ENCODE measurements around the gene MSL2.
"Not testable (repeated sequence)": the region's sequence is repeated elsewhere in the genome, so short reads cannot be mapped to it uniquely, and the experiment has no call there.

Gene MSL2, protein sequence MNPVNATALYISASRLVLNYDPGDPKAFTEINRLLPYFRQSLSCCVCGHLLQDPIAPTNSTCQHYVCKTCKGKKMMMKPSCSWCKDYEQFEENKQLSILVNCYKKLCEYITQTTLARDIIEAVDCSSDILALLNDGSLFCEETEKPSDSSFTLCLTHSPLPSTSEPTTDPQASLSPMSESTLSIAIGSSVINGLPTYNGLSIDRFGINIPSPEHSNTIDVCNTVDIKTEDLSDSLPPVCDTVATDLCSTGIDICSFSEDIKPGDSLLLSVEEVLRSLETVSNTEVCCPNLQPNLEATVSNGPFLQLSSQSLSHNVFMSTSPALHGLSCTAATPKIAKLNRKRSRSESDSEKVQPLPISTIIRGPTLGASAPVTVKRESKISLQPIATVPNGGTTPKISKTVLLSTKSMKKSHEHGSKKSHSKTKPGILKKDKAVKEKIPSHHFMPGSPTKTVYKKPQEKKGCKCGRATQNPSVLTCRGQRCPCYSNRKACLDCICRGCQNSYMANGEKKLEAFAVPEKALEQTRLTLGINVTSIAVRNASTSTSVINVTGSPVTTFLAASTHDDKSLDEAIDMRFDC

DNA sequence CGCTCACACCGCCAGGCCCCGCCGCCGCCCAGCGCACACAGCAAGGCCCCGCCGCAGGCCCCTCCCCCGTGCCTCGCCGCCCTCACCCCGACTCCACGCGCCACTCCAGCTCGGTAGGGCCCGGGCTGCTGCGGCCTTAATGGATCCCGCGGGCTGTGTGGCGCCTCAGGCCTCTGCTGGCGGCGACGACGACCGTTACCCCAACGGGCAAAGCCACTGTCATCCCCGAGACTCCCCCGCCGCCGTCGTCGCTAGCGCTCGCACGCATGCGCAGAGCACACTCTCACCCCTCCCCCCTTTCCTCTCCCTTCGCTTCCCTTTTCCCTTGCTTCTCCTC lies at the start of gene MSL2:
Gene MSL2 (minus strand): TSS at position 272 of the 337 bp plus-strand sequence. CDS start 1,222 bp downstream, outside the sequence.
- Histone ChIP-seq H3K36me3 (ENCODE audit: control insufficient read depth, insufficient read depth, low read length) (no peaks in the 10 kb centered on the region), H3K27ac (ENCODE audit: low read length) (no peak within 1 kb of the TSS), H3K4me1 (ENCODE audit: control insufficient read depth, insufficient read depth, low read length) (no peaks in the 10 kb centered on the region), H3K27me3 (ENCODE audit: control insufficient read depth, insufficient read depth, low read length) (no peaks in the 10 kb centered on the region), H3K9me3 (ENCODE audit: control insufficient read depth, insufficient read depth, low read length) (no peaks in the 10 kb centered on the region), H3K4me3 (ENCODE audit: low read length) (peak within 1 kb of the TSS; percentile 66)
- DNase-seq (ENCODE audit: low read depth, low spot score): no peak
- no CpG with 5 or more reads among the region's 37 CpGs for WGBS (ENCODE audit: insufficient coverage, insufficient read length)

DNA sequence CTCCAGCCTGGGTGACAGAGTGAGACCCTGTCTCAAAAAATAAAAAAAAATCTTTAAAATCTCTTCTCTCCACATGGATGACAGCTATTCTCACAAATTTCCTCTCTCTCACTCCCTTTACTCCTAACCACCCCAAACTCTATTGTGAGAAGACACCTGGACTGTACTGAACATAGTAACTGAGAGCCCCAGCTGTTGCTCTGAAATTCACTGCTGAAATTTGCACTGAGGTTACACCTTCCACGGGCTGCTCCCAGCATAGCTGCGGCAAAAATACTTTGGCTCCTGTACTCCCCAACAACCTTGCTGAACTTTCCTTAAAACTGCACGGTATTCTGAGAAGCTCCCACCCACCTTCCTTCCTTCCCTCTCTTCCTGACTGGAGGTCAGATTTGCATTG lies 49.6 kb upstream of the MSL2 start:
- WGBS (ENCODE audit: insufficient coverage, insufficient read length): no CpG with 5 or more reads among the region's 3 CpGs
- H3K27ac ChIP-seq (ENCODE audit: low read length): no peak overlapping the region

DNA sequence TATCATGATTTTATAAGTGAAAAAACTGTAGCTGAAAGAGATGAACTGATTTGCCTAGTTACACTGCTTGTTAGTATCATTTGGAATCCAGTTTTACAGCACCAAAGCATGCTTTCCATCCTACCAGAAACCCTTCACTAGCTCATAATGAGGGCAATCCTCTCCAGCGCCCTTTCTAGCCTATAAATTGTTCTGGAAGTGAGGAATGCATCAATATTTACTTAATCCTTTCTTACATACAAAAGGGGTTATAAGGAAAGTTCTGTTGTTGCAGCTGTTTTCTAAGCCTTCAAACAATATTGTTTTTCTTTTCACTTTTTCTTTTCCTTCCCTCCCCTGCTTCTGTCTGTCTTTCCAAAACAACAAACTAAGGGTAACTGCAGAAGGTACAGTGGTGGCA lies 43.0 kb upstream of the MSL2 start:
- no peak overlapping the region for H3K27ac ChIP-seq (ENCODE audit: low read length)
- no peaks in the 10 kb centered on the region for H3K36me3 ChIP-seq (ENCODE audit: control insufficient read depth, insufficient read depth, low read length)
- peaks cover 1% of the 10 kb centered on the region; the same call in 1 of the 2 replicates for H3K4me1 ChIP-seq (ENCODE audit: control insufficient read depth, insufficient read depth, low read length)
- DNase-seq (ENCODE audit: low read depth, low spot score): no peak
- H3K27me3 ChIP-seq (ENCODE audit: control insufficient read depth, insufficient read depth, low read length): peaks cover 2% of the 10 kb centered on the region; the same call in 1 of the 2 replicates
- no peaks in the 10 kb centered on the region for H3K9me3 ChIP-seq (ENCODE audit: control insufficient read depth, insufficient read depth, low read length)
- no peak overlapping the region for H3K4me3 ChIP-seq (ENCODE audit: low read length)
- WGBS (ENCODE audit: insufficient coverage, insufficient read length): no CpG with 5 or more reads among the region's 1 CpG

More for the DNA sequence above, 49.6 kb upstream of the MSL2 start:
- Histone ChIP-seq H3K4me1 (ENCODE audit: control insufficient read depth, insufficient read depth, low read length) (no peaks in the 10 kb centered on the region), H3K36me3 (ENCODE audit: control insufficient read depth, insufficient read depth, low read length) (no peaks in the 10 kb centered on the region), H3K27me3 (ENCODE audit: control insufficient read depth, insufficient read depth, low read length) (no peaks in the 10 kb centered on the region), H3K9me3 (ENCODE audit: control insufficient read depth, insufficient read depth, low read length) (no peaks in the 10 kb centered on the region), H3K4me3 (ENCODE audit: low read length) (no peak overlapping the region)
- DNase-seq (ENCODE audit: low read depth, low spot score): no peak

DNA sequence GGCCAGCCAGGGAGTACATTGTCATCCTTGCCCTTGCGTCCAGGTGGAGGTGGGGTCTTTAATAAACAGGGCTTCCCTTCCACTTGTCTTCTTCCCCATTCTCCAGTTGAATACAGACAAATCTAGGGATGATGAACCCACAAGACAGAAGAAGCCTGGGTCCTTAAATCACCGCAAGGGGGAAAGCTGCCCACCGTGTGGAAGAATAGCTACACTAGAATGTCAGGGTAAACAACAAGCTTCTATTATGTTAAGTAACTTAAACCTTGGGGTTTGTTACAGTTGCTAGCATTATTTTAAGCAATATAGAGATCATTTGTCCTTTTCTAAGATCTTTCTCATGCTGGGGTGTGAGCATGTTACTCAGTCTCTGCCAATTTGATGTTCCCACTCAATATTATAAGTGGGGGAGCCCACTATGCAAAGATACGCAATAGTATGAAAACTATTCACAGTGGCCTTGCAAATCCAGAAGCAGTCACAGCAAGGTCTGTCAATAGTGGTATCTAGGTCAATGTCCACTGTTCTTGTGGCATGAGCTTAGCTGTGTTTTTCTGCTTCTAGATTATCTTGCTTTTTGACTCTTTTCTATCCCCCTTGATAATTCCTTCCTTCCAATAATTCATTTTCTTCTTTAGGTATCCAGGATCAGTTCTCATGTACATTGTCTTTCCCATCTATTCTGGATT lies 42.0 kb upstream of the MSL2 start:
- Histone ChIP-seq H3K27ac (ENCODE audit: low read length) (no peak overlapping the region), H3K4me1 (ENCODE audit: control insufficient read depth, insufficient read depth, low read length) (peaks cover 1% of the 10 kb centered on the region; the same call in 1 of the 2 replicates), H3K36me3 (ENCODE audit: control insufficient read depth, insufficient read depth, low read length) (no peaks in the 10 kb centered on the region), H3K9me3 (ENCODE audit: control insufficient read depth, insufficient read depth, low read length) (no peaks in the 10 kb centered on the region), H3K4me3 (ENCODE audit: low read length) (no peak overlapping the region), H3K27me3 (ENCODE audit: control insufficient read depth, insufficient read depth, low read length) (peaks cover 2% of the 10 kb centered on the region; the same call in 1 of the 2 replicates)
- no peak for DNase-seq (ENCODE audit: low read depth, low spot score)
- no CpG with 5 or more reads among the region's 4 CpGs for WGBS (ENCODE audit: insufficient coverage, insufficient read length)

DNA sequence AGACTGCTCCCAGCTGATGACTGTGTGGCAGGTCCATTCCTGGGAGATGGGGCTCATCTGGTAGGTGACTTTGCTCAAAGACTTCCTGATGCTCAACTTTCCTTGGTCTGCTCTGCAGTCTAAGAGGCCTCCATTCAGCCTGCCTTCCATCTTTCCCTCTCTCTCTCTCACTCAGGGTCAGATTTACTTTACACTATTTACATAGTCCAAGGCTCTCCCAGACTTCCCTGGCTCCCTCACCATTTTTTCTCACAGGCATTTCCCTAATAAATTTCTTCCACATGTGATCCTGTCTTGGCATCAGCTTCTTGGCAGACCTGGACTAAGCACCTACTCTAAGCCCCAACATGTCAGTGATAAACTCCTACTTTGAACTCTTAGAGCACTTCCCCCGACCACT lies 41.0 kb upstream of the MSL2 start:
- H3K27ac ChIP-seq (ENCODE audit: low read length): no peak overlapping the region
- H3K4me1 ChIP-seq (ENCODE audit: control insufficient read depth, insufficient read depth, low read length): peaks cover 1% of the 10 kb centered on the region; the same call in 1 of the 2 replicates
- no CpG with 5 or more reads among the region's 1 CpG for WGBS (ENCODE audit: insufficient coverage, insufficient read length)
- DNase-seq (ENCODE audit: low read depth, low spot score): no peak
- no peaks in the 10 kb centered on the region for H3K36me3 ChIP-seq (ENCODE audit: control insufficient read depth, insufficient read depth, low read length)
- no peaks in the 10 kb centered on the region for H3K9me3 ChIP-seq (ENCODE audit: control insufficient read depth, insufficient read depth, low read length)
- H3K4me3 ChIP-seq (ENCODE audit: low read length): no peak overlapping the region
- peaks cover 2% of the 10 kb centered on the region; the same call in 1 of the 2 replicates for H3K27me3 ChIP-seq (ENCODE audit: control insufficient read depth, insufficient read depth, low read length)

DNA sequence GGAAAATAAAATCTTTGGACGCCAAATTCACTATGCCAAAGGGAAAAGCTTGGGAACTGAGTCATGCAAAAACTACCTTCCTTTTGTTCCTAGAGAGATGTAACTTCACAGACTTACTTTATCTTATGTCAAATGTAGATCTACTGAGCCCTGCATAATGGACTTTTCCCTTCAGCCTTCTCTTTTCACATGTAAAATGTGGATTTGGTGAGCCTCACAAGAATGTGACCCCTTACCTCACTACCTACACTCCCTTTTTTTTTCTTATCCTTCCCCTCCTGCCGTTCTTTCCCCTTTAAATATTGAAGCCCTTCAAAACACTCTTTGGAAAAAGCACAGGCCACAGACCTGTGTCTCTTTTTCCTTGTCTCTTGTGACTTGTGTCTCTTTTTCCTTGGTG lies 40.0 kb upstream of the MSL2 start:
- Histone ChIP-seq H3K4me3 (ENCODE audit: low read length) (no peak overlapping the region), H3K27ac (ENCODE audit: low read length) (no peak overlapping the region), H3K4me1 (ENCODE audit: control insufficient read depth, insufficient read depth, low read length) (peaks cover 1% of the 10 kb centered on the region; the same call in 1 of the 2 replicates), H3K36me3 (ENCODE audit: control insufficient read depth, insufficient read depth, low read length) (no peaks in the 10 kb centered on the region), H3K27me3 (ENCODE audit: control insufficient read depth, insufficient read depth, low read length) (peaks cover 2% of the 10 kb centered on the region; the same call in 1 of the 2 replicates), H3K9me3 (ENCODE audit: control insufficient read depth, insufficient read depth, low read length) (no peaks in the 10 kb centered on the region)
- DNase-seq (ENCODE audit: low read depth, low spot score): no peak
- WGBS (ENCODE audit: insufficient coverage, insufficient read length): 100% methylated on average over 1 of the region's 2 CpGs

DNA sequence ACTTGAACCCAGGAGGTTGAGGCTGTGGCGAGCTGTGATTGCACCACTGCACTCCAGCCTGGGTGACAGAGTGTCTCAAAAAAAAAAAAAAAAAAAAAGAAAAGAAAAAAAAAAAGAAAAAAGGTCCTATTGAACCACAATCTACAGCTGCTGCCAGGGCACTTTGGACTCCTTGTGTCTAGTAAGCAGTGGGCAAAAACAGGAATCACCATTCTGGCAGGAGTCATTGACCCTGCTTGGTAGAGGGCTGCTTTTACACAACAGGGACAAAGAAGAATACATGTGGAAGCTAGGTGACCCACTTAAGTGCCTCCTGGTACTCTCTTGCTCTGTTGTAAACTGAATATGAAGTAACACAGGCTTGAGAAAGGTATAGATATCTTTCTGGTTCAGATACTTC lies 39.4 kb upstream of the MSL2 start:
- no CpG with 5 or more reads among the region's 1 CpG for WGBS (ENCODE audit: insufficient coverage, insufficient read length)
- DNase-seq (ENCODE audit: low read depth, low spot score): no peak
- Histone ChIP-seq H3K4me3 (ENCODE audit: low read length) (no peak overlapping the region), H3K4me1 (ENCODE audit: control insufficient read depth, insufficient read depth, low read length) (peaks cover 1% of the 10 kb centered on the region; the same call in 1 of the 2 replicates), H3K36me3 (ENCODE audit: control insufficient read depth, insufficient read depth, low read length) (no peaks in the 10 kb centered on the region), H3K27me3 (ENCODE audit: control insufficient read depth, insufficient read depth, low read length) (peaks cover under 1% of the 10 kb centered on the region; the same call in 1 of the 2 replicates), H3K27ac (ENCODE audit: low read length) (no peak overlapping the region), H3K9me3 (ENCODE audit: control insufficient read depth, insufficient read depth, low read length) (no peaks in the 10 kb centered on the region)

DNA sequence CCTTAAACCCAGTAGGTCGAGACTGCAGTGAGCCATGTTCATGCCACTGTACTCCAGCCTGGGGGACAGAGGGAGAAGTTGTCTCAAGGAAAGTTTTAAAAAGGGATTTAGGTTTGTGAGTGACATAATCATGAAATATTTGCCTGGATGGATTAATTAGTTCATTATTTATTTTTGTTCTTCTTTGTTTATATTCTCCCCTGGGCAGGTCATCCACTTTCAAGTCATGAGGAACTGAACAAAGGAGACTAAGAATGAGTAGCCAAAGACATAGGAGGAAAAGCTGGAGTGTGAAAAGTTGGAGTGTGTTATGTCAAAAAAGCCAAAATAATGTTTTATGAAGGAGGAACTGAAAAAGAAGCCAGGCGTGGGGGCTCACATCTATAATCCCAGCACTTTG lies 36.3 kb upstream of the MSL2 start:
- no peaks in the 10 kb centered on the region for H3K27me3 ChIP-seq (ENCODE audit: control insufficient read depth, insufficient read depth, low read length)
- DNase-seq (ENCODE audit: low read depth, low spot score): no peak
- no CpG with 5 or more reads among the region's 2 CpGs for WGBS (ENCODE audit: insufficient coverage, insufficient read length)
- H3K36me3 ChIP-seq (ENCODE audit: control insufficient read depth, insufficient read depth, low read length): no peaks in the 10 kb centered on the region
- H3K27ac ChIP-seq (ENCODE audit: low read length): no peak overlapping the region
- H3K4me1 ChIP-seq (ENCODE audit: control insufficient read depth, insufficient read depth, low read length): no peaks in the 10 kb centered on the region
- H3K9me3 ChIP-seq (ENCODE audit: control insufficient read depth, insufficient read depth, low read length): no peaks in the 10 kb centered on the region
- no peak overlapping the region for H3K4me3 ChIP-seq (ENCODE audit: low read length)

DNA sequence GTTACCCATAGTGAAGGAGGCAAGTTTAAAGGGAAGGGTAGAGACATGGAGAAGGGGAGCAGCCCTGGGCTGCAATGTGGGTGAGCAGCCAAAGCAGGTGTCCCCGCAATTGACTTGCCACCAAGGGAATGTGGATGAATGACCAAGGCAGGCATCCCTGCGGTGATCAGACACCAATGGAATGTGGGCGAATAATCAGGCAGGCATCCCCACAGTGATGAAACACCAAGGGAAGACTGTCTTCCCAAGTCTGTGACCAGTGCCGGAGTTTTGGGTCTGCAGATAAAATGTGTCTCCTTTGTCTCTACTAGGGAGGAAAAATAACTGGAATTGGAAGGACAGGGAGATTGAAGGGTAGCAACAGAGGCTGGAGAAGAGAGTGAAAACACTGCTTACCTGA lies 26.6 kb upstream of the MSL2 start:
- H3K4me3 ChIP-seq (ENCODE audit: low read length); H3K27me3 ChIP-seq (ENCODE audit: control insufficient read depth, insufficient read depth, low read length); H3K27ac ChIP-seq (ENCODE audit: low read length); H3K9me3 ChIP-seq (ENCODE audit: control insufficient read depth, insufficient read depth, low read length); H3K4me1 ChIP-seq (ENCODE audit: control insufficient read depth, insufficient read depth, low read length); H3K36me3 ChIP-seq (ENCODE audit: control insufficient read depth, insufficient read depth, low read length); DNase-seq (ENCODE audit: low read depth, low spot score): not testable (repeated sequence)
- WGBS (ENCODE audit: insufficient coverage, insufficient read length): no CpG with 5 or more reads among the region's 4 CpGs

DNA sequence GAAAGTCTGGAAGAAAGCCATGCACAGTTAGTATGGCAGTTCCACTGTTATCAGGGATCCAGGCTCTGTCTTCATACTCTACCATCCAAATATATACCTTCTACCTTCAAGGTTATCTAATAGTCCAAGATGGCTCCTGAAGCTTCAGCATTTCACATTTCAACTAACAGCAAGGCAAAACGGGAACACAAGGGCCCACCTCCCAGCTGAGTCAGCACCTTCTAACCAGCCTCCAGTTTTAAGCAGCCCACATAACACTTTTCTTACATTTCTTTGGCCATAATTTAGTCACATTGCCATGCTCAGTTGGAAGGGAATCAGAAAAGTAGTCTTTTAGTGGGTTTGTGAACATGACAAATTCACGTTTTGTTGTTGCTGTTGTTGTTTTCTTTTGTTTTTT lies 15.4 kb upstream of the MSL2 start:
- no peaks in the 10 kb centered on the region for H3K9me3 ChIP-seq (ENCODE audit: control insufficient read depth, insufficient read depth, low read length)

More for the DNA sequence above, 15.4 kb upstream of the MSL2 start:
- WGBS (ENCODE audit: insufficient coverage, insufficient read length): no CpG with 5 or more reads among the region's 2 CpGs
- no peaks in the 10 kb centered on the region; the same call in 1 of the 2 replicates for H3K4me1 ChIP-seq (ENCODE audit: control insufficient read depth, insufficient read depth, low read length)
- DNase-seq (ENCODE audit: low read depth, low spot score): no peak
- no peaks in the 10 kb centered on the region for H3K36me3 ChIP-seq (ENCODE audit: control insufficient read depth, insufficient read depth, low read length)
- no peak overlapping the region for H3K4me3 ChIP-seq (ENCODE audit: low read length)
- no peaks in the 10 kb centered on the region for H3K27me3 ChIP-seq (ENCODE audit: control insufficient read depth, insufficient read depth, low read length)
- no peak overlapping the region for H3K27ac ChIP-seq (ENCODE audit: low read length)

Measured in iPS DF 6.9 (cell line).